Neural cell (in vitro differentiated cells): ENCODE results near the gene CGB7. TPM values are rescaled to one million over a fixed set of nuclear protein-coding genes. Genes with fewer than 3 reads are reported as not detected.

Experiments
- H2AFZ ChIP-seq: fragments of 200-600, 300-800 bp; sonication (generic), shearing (Covaris generic); 2 replicates; pipeline ENCODE4 v1.6.0; 2014; ENCODE audit warnings: low read depth, mild to moderate bottlenecking, antibody characterized with exemption, low read length, moderate library complexity
- H3F3A ChIP-seq: fragments of 200-600 bp; shearing (Covaris generic); 2 replicates; pipeline ENCODE4 v1.6.1; 2016; ENCODE audit warnings: mild to moderate bottlenecking, moderate library complexity, mixed read lengths, antibody characterized with exemption, low read length; ENCODE audit not compliant: insufficient read depth, poor library complexity, severe bottlenecking
- H3K27ac ChIP-seq: fragments of 200-600, 300-800 bp; sonication (generic), shearing (Covaris generic); 2 replicates; pipeline ENCODE4 v1.5.1; 2014; ENCODE audit warnings: mild to moderate bottlenecking, low read length, moderate library complexity
- H3K27me3 ChIP-seq: fragments of 300-800, 200-600 bp; sonication (generic), shearing (Covaris generic); 2 replicates; pipeline ENCODE4 v1.6.0; 2014; ENCODE audit warnings: mild to moderate bottlenecking, low read depth, low read length, moderate library complexity; ENCODE audit not compliant: insufficient read depth
- H3K36me3 ChIP-seq: fragments of 300-800, 200-600 bp; sonication (generic), shearing (Covaris generic); 2 replicates; pipeline ENCODE4 v1.5.1; 2014; ENCODE audit warnings: mild to moderate bottlenecking, antibody characterized with exemption, low read length, moderate library complexity; ENCODE audit not compliant: insufficient read depth
- H3K4me2 ChIP-seq: fragments of 300-800, 200-600 bp; sonication (generic), shearing (Covaris generic); 2 replicates; pipeline ENCODE4 v1.6.0; 2014; ENCODE audit warnings: mild to moderate bottlenecking, low read length
- H3K4me3 ChIP-seq: fragments of 300-800, 200-600 bp; sonication (generic), shearing (Covaris generic); 2 replicates; pipeline ENCODE4 v1.5.1; 2014; ENCODE audit warnings: mild to moderate bottlenecking, low read length, moderate library complexity
- H3K79me2 ChIP-seq: fragments of 200-600 bp; shearing (Covaris generic); replicated peaks from 2 replicates; pipeline ENCODE4 v1.6.0; 2014; ENCODE audit warnings: mild to moderate bottlenecking, low read length, moderate library complexity; ENCODE audit not compliant: insufficient read depth
- H3K9ac ChIP-seq: fragments of 300-800, 200-600 bp; sonication (generic), shearing (Covaris generic); 2 replicates; pipeline ENCODE4 v1.6.1; 2016; ENCODE audit warnings: mild to moderate bottlenecking, low read length, mixed read lengths
- H3K9me2 ChIP-seq: fragments of 200-600 bp; shearing (Covaris generic); 2 replicates; pipeline ENCODE4 v1.6.1; 2016; ENCODE audit warnings: mild to moderate bottlenecking, low read length, mixed read lengths; ENCODE audit not compliant: insufficient read depth
- H3K9me3 ChIP-seq: fragments of 200-600, 300-800 bp; sonication (generic), shearing (Covaris generic); 2 replicates; pipeline ENCODE4 v1.6.1; 2016; ENCODE audit warnings: mild to moderate bottlenecking, mixed run types, low read length, moderate library complexity, mixed read lengths
- H4K20me1 ChIP-seq: fragments of 200-600 bp; shearing (Covaris generic); 2 replicates; pipeline ENCODE4 v1.6.1; 2016; ENCODE audit warnings: mild to moderate bottlenecking, mixed run types; ENCODE audit not compliant: insufficient read depth
- EP300 ChIP-seq: fragments of 450-650 bp; conservative IDR thresholded peaks from 2 replicates; pipeline ENCODE4 v1.6.1; 2014; ENCODE audit warnings: antibody characterized with exemption, mild to moderate bottlenecking, moderate library complexity; ENCODE audit not compliant: poor library complexity, severe bottlenecking
- EZH2 ChIP-seq: fragments of 200-600, 300-800 bp; shearing (Covaris generic), sonication (generic); IDR thresholded peaks from 2 replicates; pipeline ENCODE4 v1.6.1; 2014; ENCODE audit warnings: antibody characterized with exemption, low read length, borderline replicate concordance, mild to moderate bottlenecking; ENCODE audit not compliant: insufficient read depth, poor library complexity, severe bottlenecking
- MXI1 ChIP-seq: fragments of 450-650 bp; conservative IDR thresholded peaks from 2 replicates; pipeline ENCODE4 v1.6.1; 2014; ENCODE audit warnings: antibody characterized with exemption, mild to moderate bottlenecking; ENCODE audit not compliant: poor library complexity, severe bottlenecking
- POLR2AphosphoS5 ChIP-seq: IDR thresholded peaks from 2 replicates; pipeline ENCODE4 v1.6.1; 2012
- RAD21 ChIP-seq: fragments of 450-650 bp; conservative IDR thresholded peaks from 2 replicates; pipeline ENCODE4 v1.6.1; 2014; ENCODE audit warnings: antibody characterized with exemption, mild to moderate bottlenecking, moderate library complexity
- SMC3 ChIP-seq: fragments of 450-650 bp; conservative IDR thresholded peaks from 2 replicates; pipeline ENCODE4 v1.6.1; 2014; ENCODE audit warnings: antibody characterized with exemption, mild to moderate bottlenecking, moderate library complexity; ENCODE audit not compliant: poor library complexity
- TAF1 ChIP-seq: IDR thresholded peaks from 2 replicates; pipeline ENCODE4 v1.6.1; 2012; ENCODE audit warnings: low read depth
- polyA plus RNA-seq: library from polyadenylated mRNA; depleted of rRNA; stranded (reverse); fragments of >200 nt; gene quantifications from 2 replicates; pipeline ENCODE4 v1.2.3, GENCODE V29; 2014
- TF ChIP-seq, protein P1 (sequence below): IDR thresholded peaks from 2 replicates; pipeline ENCODE4 v1.6.1; 2012; ENCODE audit warnings: borderline replicate concordance
- TF ChIP-seq, protein P2 (sequence below): fragments of 450-650 bp; IDR thresholded peaks from 2 replicates; pipeline ENCODE4 v1.5.1; 2014; ENCODE audit warnings: antibody characterized with exemption, mild to moderate bottlenecking, moderate library complexity; ENCODE audit not compliant: poor library complexity, severe bottlenecking

Gene CGB7
- polyA plus RNA-seq, 1 donor from 2014 or later = not detected

DNA sequence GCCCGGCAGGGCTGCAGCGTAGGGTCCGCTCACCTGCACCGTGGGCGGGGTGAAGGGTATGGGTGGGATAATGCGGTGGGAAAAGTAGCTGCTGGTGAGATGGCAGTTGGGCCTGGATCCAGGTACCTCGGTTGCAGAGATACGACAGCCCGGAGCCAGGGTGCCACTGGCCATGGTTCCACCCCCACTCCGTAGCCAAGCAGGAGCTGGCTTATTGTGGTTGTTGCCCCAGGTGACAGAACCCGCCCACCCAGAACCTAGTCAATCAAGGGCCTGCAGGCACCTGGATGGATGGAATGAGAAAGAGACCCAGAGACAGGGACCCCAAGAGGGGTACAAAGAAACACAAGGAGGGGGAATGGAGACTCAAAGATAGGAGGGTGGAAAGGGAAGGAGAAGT lies 37.2 kb downstream of the CGB7 start:
- no peak overlapping the region for H3K27ac ChIP-seq
- H4K20me1 ChIP-seq = no peaks in the 10 kb centered on the region
- H3F3A ChIP-seq = no peaks in the 10 kb centered on the region
- no peaks in the 10 kb centered on the region for H3K9me3 ChIP-seq
- H3K79me2 ChIP-seq = no peaks in the 10 kb centered on the region
- TF ChIP-seq POLR2AphosphoS5 (no peak), RAD21 (no peak), SMC3 (no peak), MXI1 (no peak), TAF1 (no peak), EP300 (no peak), EZH2 (no peak)
- TF ChIP-seq, protein P1, sequence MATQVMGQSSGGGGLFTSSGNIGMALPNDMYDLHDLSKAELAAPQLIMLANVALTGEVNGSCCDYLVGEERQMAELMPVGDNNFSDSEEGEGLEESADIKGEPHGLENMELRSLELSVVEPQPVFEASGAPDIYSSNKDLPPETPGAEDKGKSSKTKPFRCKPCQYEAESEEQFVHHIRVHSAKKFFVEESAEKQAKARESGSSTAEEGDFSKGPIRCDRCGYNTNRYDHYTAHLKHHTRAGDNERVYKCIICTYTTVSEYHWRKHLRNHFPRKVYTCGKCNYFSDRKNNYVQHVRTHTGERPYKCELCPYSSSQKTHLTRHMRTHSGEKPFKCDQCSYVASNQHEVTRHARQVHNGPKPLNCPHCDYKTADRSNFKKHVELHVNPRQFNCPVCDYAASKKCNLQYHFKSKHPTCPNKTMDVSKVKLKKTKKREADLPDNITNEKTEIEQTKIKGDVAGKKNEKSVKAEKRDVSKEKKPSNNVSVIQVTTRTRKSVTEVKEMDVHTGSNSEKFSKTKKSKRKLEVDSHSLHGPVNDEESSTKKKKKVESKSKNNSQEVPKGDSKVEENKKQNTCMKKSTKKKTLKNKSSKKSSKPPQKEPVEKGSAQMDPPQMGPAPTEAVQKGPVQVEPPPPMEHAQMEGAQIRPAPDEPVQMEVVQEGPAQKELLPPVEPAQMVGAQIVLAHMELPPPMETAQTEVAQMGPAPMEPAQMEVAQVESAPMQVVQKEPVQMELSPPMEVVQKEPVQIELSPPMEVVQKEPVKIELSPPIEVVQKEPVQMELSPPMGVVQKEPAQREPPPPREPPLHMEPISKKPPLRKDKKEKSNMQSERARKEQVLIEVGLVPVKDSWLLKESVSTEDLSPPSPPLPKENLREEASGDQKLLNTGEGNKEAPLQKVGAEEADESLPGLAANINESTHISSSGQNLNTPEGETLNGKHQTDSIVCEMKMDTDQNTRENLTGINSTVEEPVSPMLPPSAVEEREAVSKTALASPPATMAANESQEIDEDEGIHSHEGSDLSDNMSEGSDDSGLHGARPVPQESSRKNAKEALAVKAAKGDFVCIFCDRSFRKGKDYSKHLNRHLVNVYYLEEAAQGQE = no peak
- TF ChIP-seq, protein P2, sequence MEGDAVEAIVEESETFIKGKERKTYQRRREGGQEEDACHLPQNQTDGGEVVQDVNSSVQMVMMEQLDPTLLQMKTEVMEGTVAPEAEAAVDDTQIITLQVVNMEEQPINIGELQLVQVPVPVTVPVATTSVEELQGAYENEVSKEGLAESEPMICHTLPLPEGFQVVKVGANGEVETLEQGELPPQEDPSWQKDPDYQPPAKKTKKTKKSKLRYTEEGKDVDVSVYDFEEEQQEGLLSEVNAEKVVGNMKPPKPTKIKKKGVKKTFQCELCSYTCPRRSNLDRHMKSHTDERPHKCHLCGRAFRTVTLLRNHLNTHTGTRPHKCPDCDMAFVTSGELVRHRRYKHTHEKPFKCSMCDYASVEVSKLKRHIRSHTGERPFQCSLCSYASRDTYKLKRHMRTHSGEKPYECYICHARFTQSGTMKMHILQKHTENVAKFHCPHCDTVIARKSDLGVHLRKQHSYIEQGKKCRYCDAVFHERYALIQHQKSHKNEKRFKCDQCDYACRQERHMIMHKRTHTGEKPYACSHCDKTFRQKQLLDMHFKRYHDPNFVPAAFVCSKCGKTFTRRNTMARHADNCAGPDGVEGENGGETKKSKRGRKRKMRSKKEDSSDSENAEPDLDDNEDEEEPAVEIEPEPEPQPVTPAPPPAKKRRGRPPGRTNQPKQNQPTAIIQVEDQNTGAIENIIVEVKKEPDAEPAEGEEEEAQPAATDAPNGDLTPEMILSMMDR = no peak
- no peak overlapping the region for H3K4me2 ChIP-seq
- no peak overlapping the region for H3K9ac ChIP-seq
- no peak overlapping the region for H2AFZ ChIP-seq
- H3K4me3 ChIP-seq = no peak overlapping the region
- peaks cover 13% of the 10 kb centered on the region for H3K27me3 ChIP-seq
- no peaks in the 10 kb centered on the region for H3K9me2 ChIP-seq
- H3K36me3 ChIP-seq = no peaks in the 10 kb centered on the region

DNA sequence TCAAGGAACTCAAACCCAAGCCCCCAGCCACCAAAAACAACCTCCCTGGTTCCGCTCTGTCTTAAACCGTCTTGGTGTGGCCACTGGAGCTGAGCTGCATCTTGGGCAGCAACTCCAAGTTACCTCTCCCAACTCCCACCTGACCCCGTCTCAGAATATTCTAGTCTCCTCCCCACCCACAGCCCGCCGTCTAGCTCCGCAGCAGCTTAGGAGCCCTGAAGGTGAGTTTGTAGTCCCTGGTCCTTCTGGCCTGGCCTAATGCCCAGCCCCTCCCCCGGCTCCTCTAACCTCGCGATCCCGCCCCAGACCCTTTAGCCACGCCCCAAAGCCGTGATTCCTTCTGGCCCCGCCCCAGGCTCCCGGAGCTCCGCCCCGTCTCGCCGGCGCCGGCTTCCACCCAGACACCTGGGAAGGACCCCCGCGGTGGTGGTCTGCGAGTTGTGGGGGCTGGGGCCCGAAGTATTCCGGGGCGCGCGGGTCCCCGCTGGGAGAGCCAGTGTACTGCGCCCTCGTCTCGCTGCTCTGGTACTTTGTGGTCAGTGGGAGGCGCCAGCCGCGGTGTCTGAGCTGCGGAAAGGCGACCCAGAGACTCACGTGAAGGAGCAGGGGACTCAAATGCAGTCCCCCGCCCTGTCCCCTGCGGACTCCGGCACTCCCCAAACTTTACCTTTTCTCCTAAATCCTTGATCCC lies 38.2 kb downstream of the CGB7 start:
- no peaks in the 10 kb centered on the region for H3K36me3 ChIP-seq
- no peak overlapping the region for H2AFZ ChIP-seq
- H3K27me3 ChIP-seq = peaks cover 13% of the 10 kb centered on the region
- H3F3A ChIP-seq = no peaks in the 10 kb centered on the region
- no peaks in the 10 kb centered on the region for H3K79me2 ChIP-seq
- H3K4me3 ChIP-seq = no peak overlapping the region
- H3K27ac ChIP-seq = no peak overlapping the region
- no peaks in the 10 kb centered on the region for H3K9me2 ChIP-seq
- no peaks in the 10 kb centered on the region for H4K20me1 ChIP-seq
- TF ChIP-seq EP300 (no peak), RAD21 (no peak), TAF1 (no peak), SMC3 (no peak), MXI1 (no peak)
- TF ChIP-seq, protein P1 = no peak
- TF ChIP-seq, protein P2 = no peak
- H3K9me3 ChIP-seq = no peaks in the 10 kb centered on the region
- H3K4me2 ChIP-seq = no peak overlapping the region
- no peak overlapping the region for H3K9ac ChIP-seq
